Measurements from ENCODE around the gene CD300LG.
"Not testable (repeated sequence)": the region's sequence is repeated elsewhere in the genome, so short reads cannot be mapped to it uniquely, and the experiment has no call there.

Gene CD300LG, protein sequence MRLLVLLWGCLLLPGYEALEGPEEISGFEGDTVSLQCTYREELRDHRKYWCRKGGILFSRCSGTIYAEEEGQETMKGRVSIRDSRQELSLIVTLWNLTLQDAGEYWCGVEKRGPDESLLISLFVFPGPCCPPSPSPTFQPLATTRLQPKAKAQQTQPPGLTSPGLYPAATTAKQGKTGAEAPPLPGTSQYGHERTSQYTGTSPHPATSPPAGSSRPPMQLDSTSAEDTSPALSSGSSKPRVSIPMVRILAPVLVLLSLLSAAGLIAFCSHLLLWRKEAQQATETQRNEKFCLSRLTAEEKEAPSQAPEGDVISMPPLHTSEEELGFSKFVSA

GRCh38 chr17:43846963-43847371 is at the start of gene CD300LG:
Gene CD300LG (plus strand): TSS chr17:43847176. CDS start chr17:43847217, 41 bp downstream.
- no peak within 1 kb of the TSS for H3K4me3 ChIP-seq (ENCODE audit: low read length)
- TF ChIP-seq, protein P1, sequence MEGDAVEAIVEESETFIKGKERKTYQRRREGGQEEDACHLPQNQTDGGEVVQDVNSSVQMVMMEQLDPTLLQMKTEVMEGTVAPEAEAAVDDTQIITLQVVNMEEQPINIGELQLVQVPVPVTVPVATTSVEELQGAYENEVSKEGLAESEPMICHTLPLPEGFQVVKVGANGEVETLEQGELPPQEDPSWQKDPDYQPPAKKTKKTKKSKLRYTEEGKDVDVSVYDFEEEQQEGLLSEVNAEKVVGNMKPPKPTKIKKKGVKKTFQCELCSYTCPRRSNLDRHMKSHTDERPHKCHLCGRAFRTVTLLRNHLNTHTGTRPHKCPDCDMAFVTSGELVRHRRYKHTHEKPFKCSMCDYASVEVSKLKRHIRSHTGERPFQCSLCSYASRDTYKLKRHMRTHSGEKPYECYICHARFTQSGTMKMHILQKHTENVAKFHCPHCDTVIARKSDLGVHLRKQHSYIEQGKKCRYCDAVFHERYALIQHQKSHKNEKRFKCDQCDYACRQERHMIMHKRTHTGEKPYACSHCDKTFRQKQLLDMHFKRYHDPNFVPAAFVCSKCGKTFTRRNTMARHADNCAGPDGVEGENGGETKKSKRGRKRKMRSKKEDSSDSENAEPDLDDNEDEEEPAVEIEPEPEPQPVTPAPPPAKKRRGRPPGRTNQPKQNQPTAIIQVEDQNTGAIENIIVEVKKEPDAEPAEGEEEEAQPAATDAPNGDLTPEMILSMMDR (IDR thresholded peaks at IDR 0.05; ENCODE audit: insufficient read depth, low read depth, low read length, missing control alignments) = no peak
- DNase-seq (ENCODE audit: low read depth) = no peak

- not testable (repeated sequence) for DNase-seq (ENCODE audit: low read depth); H3K4me3 ChIP-seq (ENCODE audit: low read length)
Measured at GRCh38 chr17:43798024-43798423, 49.0 kb upstream of the CD300LG start.

GRCh38 chr17:43799047-43799446 is 47.9 kb upstream of the CD300LG start:
- no peak for DNase-seq (ENCODE audit: low read depth)
- TF ChIP-seq, protein P1 (IDR thresholded peaks at IDR 0.05; ENCODE audit: insufficient read depth, low read depth, low read length, missing control alignments) = no peak
- no peak overlapping the region for H3K4me3 ChIP-seq (ENCODE audit: low read length)

DNA sequence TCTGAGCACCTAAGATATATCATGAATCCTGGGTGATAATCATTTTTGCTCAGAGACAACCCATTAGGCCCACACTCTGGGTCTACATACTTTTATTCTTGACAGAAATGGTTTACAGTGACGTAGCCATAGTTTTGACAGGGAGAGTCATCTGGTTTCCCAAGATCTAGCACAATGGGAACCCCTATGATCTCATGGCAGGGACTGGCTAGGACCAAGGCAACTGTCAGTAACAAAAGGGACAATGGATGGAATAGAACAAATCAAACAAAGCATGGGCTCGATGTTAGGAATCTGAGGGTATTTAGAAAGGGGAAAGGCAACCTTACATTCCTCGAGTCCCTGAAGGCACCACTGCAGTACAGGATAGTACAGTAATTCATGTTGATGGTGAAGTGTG is 46.2 kb upstream of the CD300LG start:
- no peak for DNase-seq (ENCODE audit: low read depth)
- TF ChIP-seq, protein P1 (IDR thresholded peaks at IDR 0.05; ENCODE audit: insufficient read depth, low read depth, low read length, missing control alignments) = no peak
- H3K4me3 ChIP-seq (ENCODE audit: low read length) = no peak overlapping the region

DNA sequence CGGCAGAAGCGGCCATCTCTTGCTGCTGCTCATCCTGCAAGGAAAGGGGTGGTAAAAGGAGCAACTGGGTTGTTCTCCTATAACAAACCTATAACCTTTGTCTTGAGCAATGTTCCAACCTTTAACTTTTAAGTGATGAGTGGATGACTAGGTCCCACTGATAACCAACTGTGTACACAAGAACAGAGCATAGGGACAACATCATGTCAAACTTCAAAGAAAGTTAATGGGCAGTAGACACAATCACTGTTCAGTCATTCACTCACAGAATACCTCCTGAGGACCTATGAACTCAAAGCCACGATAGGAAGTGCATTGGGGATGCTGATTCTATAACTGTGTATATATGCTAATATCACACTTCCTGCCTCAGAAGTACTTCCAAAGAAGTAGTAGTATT is 45.1 kb upstream of the CD300LG start:
- no peak for DNase-seq (ENCODE audit: low read depth)
- H3K4me3 ChIP-seq (ENCODE audit: low read length) = no peak overlapping the region
- TF ChIP-seq, protein P1 (IDR thresholded peaks at IDR 0.05; ENCODE audit: insufficient read depth, low read depth, low read length, missing control alignments) = no peak

- TF ChIP-seq, protein P1 (IDR thresholded peaks at IDR 0.05; ENCODE audit: insufficient read depth, low read depth, low read length, missing control alignments) = no peak
- DNase-seq (ENCODE audit: low read depth) = no peak
- no peak overlapping the region for H3K4me3 ChIP-seq (ENCODE audit: low read length)
Measured at GRCh38 chr17:43803758-43804157, 43.2 kb upstream of the CD300LG start.

DNA sequence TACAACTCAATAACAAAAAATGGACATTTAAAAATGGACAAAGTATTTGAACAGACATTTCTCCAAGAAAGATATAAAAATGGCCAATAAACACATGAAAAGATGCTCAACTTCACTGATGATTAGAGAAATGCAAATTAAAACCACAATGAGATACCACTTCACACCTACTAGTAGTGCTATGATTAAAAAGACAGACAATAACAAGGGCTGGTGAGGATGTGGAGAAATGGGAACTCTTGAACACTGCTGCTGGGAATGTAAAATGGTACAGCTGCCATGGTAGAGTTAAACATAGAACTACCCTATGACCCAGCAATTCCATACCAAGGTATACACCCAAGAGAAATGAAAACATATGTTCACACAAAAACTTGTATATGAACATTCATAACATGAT is 41.9 kb upstream of the CD300LG start:
- TF ChIP-seq, protein P1 (IDR thresholded peaks at IDR 0.05; ENCODE audit: insufficient read depth, low read depth, low read length, missing control alignments) = no peak
- DNase-seq (ENCODE audit: low read depth) = no peak
- no peak overlapping the region for H3K4me3 ChIP-seq (ENCODE audit: low read length)

All from epithelial cell of esophagus (primary cell).